Sigmoid colon (tissue), 7 donors: Measurements from ENCODE around the gene UBQLN4. TPM values are rescaled to one million over a fixed set of nuclear protein-coding genes. Genes with fewer than 3 reads are reported as not detected.
A peak's percentile ranks its signal among the peaks of the same experiment; 100 is the strongest.

Experiments
- DNase-seq: peaks from one replicate; pipeline ENCODE4 v3.0.0-alpha.2; 2019
- H3K27ac ChIP-seq, 4 donors: fragments of 200-600 bp; sonication (generic); one replicate each; pipeline ENCODE4 v1.5.1; 2016 to 2019; ENCODE audit warnings: mild to moderate bottlenecking in 1 of 4
- H3K27me3 ChIP-seq, 3 donors: fragments of 200-600 bp; sonication (generic); one replicate each; pipeline ENCODE4 v1.5.1; 2019; ENCODE audit warnings: mild to moderate bottlenecking in 1 of 3
- H3K36me3 ChIP-seq, 4 donors: fragments of 200-600 bp; sonication (generic); one replicate each; pipeline ENCODE4 v1.5.1; 2016 to 2019
- H3K4me1 ChIP-seq, 4 donors: fragments of 200-600 bp; sonication (generic); one replicate each; pipeline ENCODE4 v1.5.1; 2017 to 2019
- H3K4me3 ChIP-seq, 4 donors: fragments of 200-600 bp; sonication (generic); one replicate each; pipeline ENCODE4 v1.5.1; 2017 to 2019; ENCODE audit warnings: mild to moderate bottlenecking in 2 of 4, moderate library complexity in 1 of 4
- H3K9me3 ChIP-seq, 4 donors: fragments of 200-600 bp in 3 of 4; sonication (generic) in 3 of 4; one replicate each; pipeline versions ENCODE4 v1.5.1 to v1.6.1; 2013 to 2019
- CTCF ChIP-seq, 4 experiments: fragments of 450-650 bp in 3 of 4; fragments of 200-600 bp in 1 of 4; IDR thresholded peaks; one replicate each; pipeline ENCODE4 v1.5.1; 2016 to 2019; ENCODE audit warnings: antibody characterized with exemption in 4 of 4, mild to moderate bottlenecking in 3 of 4, moderate library complexity in 2 of 4
- EP300 ChIP-seq, 4 donors: sonication (generic); formaldehyde crosslinking; IDR thresholded peaks; one replicate each; pipeline ENCODE4 v1.6.1; 2017; ENCODE audit warnings: antibody characterized with exemption in 4 of 4
- POLR2A ChIP-seq, 2 donors: fragments of 450-650 bp; IDR thresholded peaks; one replicate each; pipeline ENCODE4 v1.6.1; 2016; ENCODE audit warnings: antibody characterized with exemption in 2 of 2, mild to moderate bottlenecking in 2 of 2, moderate library complexity in 2 of 2
- POLR2AphosphoS5 ChIP-seq, 4 donors: sonication (generic); formaldehyde crosslinking; IDR thresholded peaks; one replicate each; pipeline ENCODE4 v1.6.1; 2017; ENCODE audit warnings: antibody characterized with exemption in 4 of 4
- WGBS, 2 donors: extraction: QIAGEN DNeasy Blood & Tissue Kit; methylation state at CpG; one replicate each; pipeline ENCODE4 v1.1.7; 2013; 5-methylcytosine and 5-hydroxymethylcytosine counted together
- intact Hi-C: fragments of 100-400 bp; cut with DNase I; formaldehyde crosslinking; loops from one replicate; pipeline ENCODE4 v1.15.1; 2023
- polyA plus RNA-seq, 3 donors: library from polyadenylated mRNA; stranded (reverse); fragments of 200-250 nt; gene quantifications; one replicate each; pipeline ENCODE4 v1.2.3, GENCODE V29; 2013
- total RNA-seq, 4 donors: library from RNA; depleted of rRNA; stranded (reverse); fragments of >200 nt; gene quantifications; one replicate each; pipeline ENCODE4 v1.1.0, GENCODE V29; 2016
- donor health status: healthy with polysubstance abuse.
- donor health status: Bipolar disorder and iron deficiency.
- donor health status: healthy.

The UBQLN4 gene
- total and polyA plus RNA-seq, 7 donors = 11.4 to 23.6 (median 19.1) TPM

DNA sequence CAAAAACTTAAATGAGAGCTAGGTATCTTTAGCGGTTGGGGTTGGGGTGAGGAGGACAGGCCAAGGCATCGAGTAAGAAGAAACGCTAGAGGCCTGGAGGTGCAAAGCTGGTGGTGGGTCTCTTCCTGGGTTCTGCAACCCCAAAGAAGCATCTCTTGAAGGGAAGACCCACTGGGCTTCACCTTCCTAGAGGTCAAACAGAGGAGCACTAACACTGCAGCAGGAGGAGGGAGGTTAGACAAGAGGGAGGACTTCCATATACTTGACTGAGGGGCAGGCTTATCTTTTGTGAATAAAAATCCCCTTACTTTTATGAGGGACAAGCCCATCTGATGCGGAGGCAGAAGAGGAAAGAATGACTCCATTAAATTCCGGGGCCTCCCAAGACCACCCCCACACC lies 26.2 kb upstream of the UBQLN4 start:
- intact Hi-C loops = no loop called here
- Histone ChIP-seq H3K27me3 (no peaks in the 10 kb centered on the region), H3K27ac (no peak overlapping the region), H3K4me3 (no peak overlapping the region), H3K4me1 (peaks cover 0 to 43% (median 35%) of the 10 kb centered on the region in 4 donors), H3K9me3 (no peaks in the 10 kb centered on the region), H3K36me3 (no peaks in the 10 kb centered on the region)
- no peak for TF ChIP-seq POLR2A (IDR thresholded peaks at IDR 0.05)
- no peak for TF ChIP-seq CTCF (IDR thresholded peaks at IDR 0.05)
- no peak for TF ChIP-seq POLR2AphosphoS5 (IDR thresholded peaks at IDR 0.05)
- TF ChIP-seq EP300 (IDR thresholded peaks at IDR 0.05) = no peak
- no peak for DNase-seq
- 87 to 89% methylated on average over 5 of the region's 5 CpGs for WGBS, 2 donors

- no peak overlapping the region for H3K4me3 ChIP-seq
- peaks cover 0 to 37% (median 32%) of the 10 kb centered on the region in 4 donors for H3K4me1 ChIP-seq
- WGBS, 2 donors = 78 to 87% methylated on average over 5 of the region's 5 CpGs
- H3K9me3 ChIP-seq = no peaks in the 10 kb centered on the region
- intact Hi-C loops = no loop called here
- no peaks in the 10 kb centered on the region for H3K27me3 ChIP-seq
- H3K36me3 ChIP-seq = no peaks in the 10 kb centered on the region
- DNase-seq = no peak
- H3K27ac ChIP-seq = no peak overlapping the region
- TF ChIP-seq CTCF (IDR thresholded peaks at IDR 0.05) = no peak
- no peak for TF ChIP-seq POLR2AphosphoS5 (IDR thresholded peaks at IDR 0.05)
- TF ChIP-seq POLR2A (IDR thresholded peaks at IDR 0.05) = no peak
- TF ChIP-seq EP300 (IDR thresholded peaks at IDR 0.05) = no peak
Measured at GRCh38 chr1:156078728-156079127, 25.1 kb upstream of the UBQLN4 start.

DNA sequence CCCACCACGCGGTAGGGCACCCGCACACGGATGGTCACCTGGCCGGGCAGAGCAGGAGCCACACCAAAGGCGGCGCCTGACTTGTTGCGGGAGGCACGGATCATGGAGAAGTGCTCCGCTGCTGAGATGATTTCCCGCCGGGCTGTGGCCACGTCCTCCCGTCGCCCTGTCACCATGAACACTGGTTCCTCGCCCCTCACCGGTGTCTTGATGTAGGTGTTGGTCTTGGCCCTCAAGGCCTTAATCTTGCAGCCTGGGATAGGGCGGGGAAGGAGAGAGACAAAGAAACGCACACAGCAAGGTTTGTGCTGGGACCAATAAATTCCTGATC lies 23.8 kb upstream of the UBQLN4 start:
- Histone ChIP-seq H3K4me3 (peak overlapping the region in 3 of 4 donors; percentile 48 to 71 (median 66)), H3K27ac (peak overlapping the region in 3 of 4 donors; percentile 59 to 73 (median 63)), H3K9me3 (no peaks in the 10 kb centered on the region), H3K27me3 (no peaks in the 10 kb centered on the region), H3K36me3 (no peaks in the 10 kb centered on the region), H3K4me1 (peaks cover 0 to 28% (median 24%) of the 10 kb centered on the region in 4 donors)
- intact Hi-C loops = no loop called here
- no peak for DNase-seq
- TF ChIP-seq POLR2A (IDR thresholded peaks at IDR 0.05) (no peak), POLR2AphosphoS5 (IDR thresholded peaks at IDR 0.05) (no peak), CTCF (IDR thresholded peaks at IDR 0.05) (no peak), EP300 (IDR thresholded peaks at IDR 0.05) (no peak)
- 93% methylated on average over 19 of the region's 19 CpGs for WGBS, 2 donors

- peak; percentile 78 for DNase-seq
- H3K4me3 ChIP-seq = peak overlapping the region; percentile 48 to 71 (median 58)
- peaks cover 0 to 24% (median 19%) of the 10 kb centered on the region in 4 donors for H3K4me1 ChIP-seq
- peaks cover 0 to 4% (median 0%) of the 10 kb centered on the region in 3 donors for H3K27me3 ChIP-seq
- H3K9me3 ChIP-seq = no peaks in the 10 kb centered on the region
- peak overlapping the region; percentile 57 to 73 (median 61) for H3K27ac ChIP-seq
- 71 to 89% methylated on average over 73 of the region's 73 CpGs for WGBS, 2 donors
- intact Hi-C loops = no loop called here
- H3K36me3 ChIP-seq = no peaks in the 10 kb centered on the region
- peak; percentile 35 to 83 (median 62) for TF ChIP-seq POLR2AphosphoS5 (IDR thresholded peaks at IDR 0.05)
- peak; percentile 30 to 38 for TF ChIP-seq POLR2A (IDR thresholded peaks at IDR 0.05)
- no peak for TF ChIP-seq EP300 (IDR thresholded peaks at IDR 0.05)
Measured at GRCh38 chr1:156076609-156077429, 23.2 kb upstream of the UBQLN4 start.

GRCh38 chr1:156075775-156076204 lies 22.2 kb upstream of the UBQLN4 start:
- 73 to 76% methylated on average over 4 of the region's 4 CpGs for whole genome bisulfite sequencing, 2 donors
- H3K4me1 ChIP-seq = peaks cover 0 to 16% (median 12%) of the 10 kb centered on the region in 4 donors
- H3K27me3 ChIP-seq = peaks cover 0 to 9% (median 0%) of the 10 kb centered on the region in 3 donors
- no peak for DNase-seq
- peak overlapping the region in 2 of 4 donors; percentile 59 to 73 for H3K27ac ChIP-seq
- H3K9me3 ChIP-seq = no peaks in the 10 kb centered on the region
- no peaks in the 10 kb centered on the region for H3K36me3 ChIP-seq
- intact Hi-C loops = no loop called here
- TF ChIP-seq CTCF (IDR thresholded peaks at IDR 0.05) (no peak), EP300 (IDR thresholded peaks at IDR 0.05) (no peak), POLR2A (IDR thresholded peaks at IDR 0.05) (no peak)
- peak overlapping the region in 3 of 4 donors; percentile 48 to 71 (median 66) for H3K4me3 ChIP-seq
